ENCODE data around the gene STARD9.

- TF ChIP-seq MAX (IDR thresholded peaks at IDR 0.05) = no peak
- TF ChIP-seq YY1 (IDR thresholded peaks at IDR 0.05; ENCODE audit: low read depth) = no peak
- TF ChIP-seq TAF1 (IDR thresholded peaks at IDR 0.05; ENCODE audit: low read depth) = no peak
Observed at GRCh38 chr15:42621386-42621785, 46.0 kb downstream of the STARD9 start.
